Measurements from ENCODE around the gene KIF26B.
A peak's percentile ranks its signal among the peaks of the same experiment; 100 is the strongest.

Gene KIF26B

DNA sequence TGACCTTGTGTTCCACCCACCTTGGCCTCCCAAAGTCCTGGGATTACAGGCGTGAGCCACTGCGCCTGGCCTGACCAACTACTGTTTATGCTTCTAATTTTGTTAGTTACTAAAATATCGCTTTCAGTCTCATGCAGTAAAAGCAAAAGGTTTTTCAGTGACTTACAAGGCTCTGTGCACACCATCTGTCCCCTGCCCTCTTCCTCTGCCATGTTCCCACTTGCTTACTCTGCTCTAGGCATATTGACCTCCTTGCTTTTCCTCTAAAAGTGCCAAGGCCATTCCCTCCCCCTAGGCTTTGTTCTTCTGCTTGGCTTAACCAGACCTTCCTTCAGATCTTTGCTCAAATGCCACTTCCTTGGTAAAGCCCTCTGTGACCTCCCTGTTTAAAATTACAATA, 276.9 kb downstream of the KIF26B start:
- no peak for DNase-seq (ENCODE audit: low read depth)

DNA sequence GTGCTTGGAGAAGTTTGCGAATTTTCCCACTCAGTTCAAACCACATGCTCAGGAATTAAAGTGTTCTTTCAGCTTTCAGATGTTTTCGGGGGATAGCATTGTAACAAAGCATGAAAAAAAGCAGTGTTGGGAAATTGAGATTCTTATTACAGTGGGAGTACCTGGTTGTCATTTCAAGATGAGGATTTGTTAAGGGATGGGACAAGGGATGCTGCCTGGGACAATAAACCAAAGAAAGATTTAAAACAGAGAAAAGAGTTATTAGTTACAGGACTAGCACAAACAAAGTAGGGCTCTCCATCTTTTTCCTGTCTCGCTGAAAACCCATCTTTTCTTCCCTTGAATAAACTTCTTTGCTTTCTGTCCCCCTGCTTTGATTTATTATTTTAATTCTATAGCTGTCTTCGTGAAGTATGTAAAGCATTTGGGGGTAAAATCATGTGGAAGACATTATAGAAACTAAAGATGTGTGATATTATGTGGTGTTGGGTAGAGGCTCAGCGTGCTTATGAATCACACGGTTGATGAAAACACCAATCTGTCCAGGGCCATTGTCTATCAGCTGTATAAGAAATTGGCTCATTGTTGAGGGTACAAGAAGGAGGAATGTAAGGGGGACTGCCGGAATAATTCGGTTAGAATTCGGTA, 277.6 kb downstream of the KIF26B start:
- no peak for DNase-seq (ENCODE audit: low read depth)

DNA sequence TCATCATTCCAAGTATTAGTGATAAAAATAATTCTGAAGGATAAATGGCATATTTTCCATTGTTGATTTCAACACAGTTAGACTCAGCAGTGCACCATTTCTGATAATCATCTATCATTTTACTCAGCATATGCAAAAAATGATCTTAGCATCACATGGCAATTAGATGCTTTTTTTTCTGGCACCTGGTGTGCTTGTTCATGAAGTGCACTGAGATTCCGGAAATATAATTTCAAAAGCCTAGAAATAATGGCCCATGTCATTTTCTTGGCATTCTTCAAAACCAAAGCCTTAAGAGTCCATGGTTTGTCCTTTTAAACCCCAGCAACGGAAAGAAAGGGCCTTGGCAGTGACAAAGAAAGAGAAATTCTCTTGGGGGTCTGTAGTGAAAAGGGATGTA, 278.8 kb downstream of the KIF26B start:
- DNase-seq (ENCODE audit: low read depth), result no peak

DNA sequence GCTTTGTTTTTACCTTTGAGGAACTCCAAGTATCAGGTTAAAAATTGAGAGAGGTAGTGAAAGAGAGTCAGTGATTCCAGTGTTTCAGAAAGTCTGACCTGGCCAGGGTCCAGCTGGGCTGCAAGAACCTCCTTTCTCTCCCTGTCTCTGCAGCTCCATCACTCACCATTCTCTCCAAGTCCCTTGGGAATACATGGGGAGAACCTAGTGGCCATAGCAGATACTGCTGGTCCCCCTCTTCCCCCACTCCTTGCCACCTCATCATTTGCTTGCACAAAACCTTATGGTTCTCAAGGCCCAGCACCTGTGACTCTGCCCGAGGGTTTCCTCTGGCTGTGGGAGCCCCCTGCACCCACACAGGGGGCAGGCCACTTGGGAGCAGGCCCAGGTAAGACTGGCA, 279.5 kb downstream of the KIF26B start:
- DNase-seq (ENCODE audit: low read depth), result no peak

DNA sequence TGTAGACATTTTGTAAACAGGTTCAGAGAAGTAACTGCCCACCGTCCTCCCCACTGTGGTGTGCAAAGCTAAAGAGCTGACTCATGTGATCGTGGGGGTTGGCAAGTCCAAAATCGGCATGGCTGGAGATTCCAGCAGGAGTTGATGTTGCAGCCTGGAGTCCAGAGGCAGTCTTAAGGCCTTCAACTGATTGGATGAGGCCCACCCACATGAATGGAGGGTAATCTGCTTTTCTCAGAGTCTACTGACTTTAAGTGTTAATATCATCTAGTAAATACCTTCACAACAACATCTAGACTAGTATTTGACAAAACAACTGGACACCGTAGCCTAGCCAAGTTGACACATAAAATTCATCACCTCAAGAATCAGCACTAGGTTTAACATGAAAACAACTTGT, 281.6 kb downstream of the KIF26B start:
- no peak for DNase-seq (ENCODE audit: low read depth)

DNA sequence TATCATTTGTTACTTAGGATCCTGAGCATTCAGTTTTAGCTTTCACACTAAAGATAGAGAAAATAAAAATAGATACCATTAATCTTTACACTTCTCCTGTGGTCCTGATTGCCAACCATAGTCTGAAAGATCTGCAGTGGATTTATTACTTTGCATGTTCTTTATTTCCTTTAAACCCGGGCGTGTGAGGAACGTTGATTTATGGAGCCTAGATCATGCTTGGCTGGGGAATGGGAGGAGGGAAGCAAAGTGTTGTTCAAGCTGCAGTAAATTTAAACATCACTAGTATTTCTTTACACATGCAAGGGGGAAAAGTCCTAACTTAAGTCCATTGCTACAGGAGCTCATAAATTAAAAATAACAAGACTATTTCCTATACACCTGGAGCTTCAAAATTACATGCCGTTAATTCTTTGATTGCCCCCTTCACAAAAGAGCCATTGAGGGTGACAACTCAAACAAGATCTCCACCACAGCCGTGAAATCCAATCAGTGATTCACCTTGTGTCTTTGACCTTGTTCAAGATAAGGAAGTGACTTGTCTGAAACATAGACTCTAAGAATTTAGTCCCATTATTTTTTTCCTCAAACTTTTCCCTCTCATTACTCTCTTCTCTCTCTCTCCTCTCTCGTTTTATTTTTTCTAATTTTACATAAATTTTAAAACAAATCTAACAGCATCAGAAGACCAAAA, 282.7 kb downstream of the KIF26B start:
- no peak for DNase-seq (ENCODE audit: low read depth)

DNA sequence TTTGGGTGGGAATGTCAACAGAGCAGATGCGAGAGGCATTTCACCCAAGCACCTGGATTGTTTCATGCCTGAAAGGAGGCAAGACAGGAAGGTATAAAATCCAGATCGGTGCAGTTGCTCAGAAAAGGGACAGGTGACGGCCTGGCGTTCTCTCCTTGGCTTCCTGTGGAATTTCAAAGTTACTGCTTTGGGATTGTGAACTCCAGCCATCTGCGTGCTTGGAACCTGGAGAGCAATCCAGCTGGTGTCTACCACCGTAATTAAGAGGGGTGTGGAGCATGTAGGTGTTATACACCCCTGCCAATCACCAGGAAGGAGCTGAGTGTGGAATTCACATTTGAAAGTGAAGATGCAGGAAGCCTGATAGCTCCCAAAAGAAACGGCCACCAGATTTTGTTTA, 286.1 kb downstream of the KIF26B start:
- no peak for DNase-seq (ENCODE audit: low read depth)

DNA sequence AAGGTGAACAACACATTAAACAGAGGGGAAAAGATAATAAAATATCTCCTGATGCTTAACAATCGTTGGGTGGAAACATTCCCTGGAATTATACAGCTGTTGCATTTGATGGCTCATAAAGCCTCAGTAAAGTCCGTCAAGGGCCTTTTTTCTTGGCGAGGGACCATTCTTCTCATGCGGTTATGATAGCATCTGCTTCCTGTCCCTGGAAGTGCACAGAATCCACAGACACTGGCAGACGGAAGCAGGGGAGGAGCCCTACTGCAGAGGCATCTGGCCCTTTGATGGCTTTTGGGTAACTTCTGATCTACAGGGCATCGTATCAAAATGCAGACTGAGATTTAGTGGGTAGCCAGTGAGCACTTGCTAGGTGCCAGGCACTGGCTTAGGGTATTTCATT, 286.9 kb downstream of the KIF26B start:
- peak; percentile 11 for DNase-seq (ENCODE audit: low read depth)

DNA sequence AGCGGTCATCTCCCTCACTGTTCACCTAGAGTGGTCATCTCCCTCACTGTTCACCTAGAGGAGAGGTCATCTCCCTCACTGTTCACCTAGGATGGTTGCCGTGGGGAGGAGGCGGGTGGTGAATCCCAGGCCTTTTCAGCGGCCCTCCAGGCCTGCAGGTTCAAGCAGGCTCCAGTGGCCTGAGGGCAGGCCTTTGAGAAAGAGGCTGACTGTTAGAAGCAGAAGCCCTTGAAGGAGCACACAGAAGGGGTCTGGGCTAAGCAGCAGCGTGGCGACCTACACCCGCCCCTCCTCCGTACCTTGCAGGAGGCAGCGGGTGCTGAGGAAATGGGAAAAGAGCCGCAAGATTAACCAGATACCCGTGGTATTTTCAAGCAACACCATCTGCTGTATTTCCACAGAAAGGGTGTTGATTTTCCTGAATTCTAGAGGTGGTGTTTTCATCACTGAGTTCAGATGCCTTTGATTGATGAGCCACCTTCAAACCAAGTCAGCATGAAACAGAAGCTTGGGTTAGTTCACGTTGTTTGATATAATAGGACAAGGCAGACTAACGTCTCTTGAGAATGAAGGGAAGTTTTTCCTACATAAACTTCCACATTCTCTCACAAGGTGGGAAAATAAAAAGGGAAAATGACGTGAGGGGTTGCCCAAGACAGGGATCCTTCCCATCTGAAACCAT, 289.5 kb downstream of the KIF26B start:
- no peak for DNase-seq (ENCODE audit: low read depth)

DNA sequence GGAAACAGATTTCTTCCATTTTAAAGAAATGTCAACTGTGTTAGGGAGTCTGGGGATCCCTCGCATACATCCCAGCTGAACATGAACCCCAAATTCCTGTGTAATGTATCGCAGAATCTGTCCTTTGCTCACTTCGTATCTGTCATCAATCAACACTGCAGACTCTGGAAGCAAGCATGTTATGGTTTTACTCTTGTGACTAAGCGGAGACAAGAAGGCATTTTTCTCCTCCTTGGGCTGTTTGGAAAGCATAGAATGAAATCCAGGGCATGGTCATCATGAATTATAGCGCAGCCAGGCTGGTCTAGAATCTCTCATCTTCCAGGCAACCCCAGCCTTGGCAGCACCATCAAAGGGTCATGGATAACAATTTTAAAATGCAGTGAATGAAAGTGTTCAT, 290.2 kb downstream of the KIF26B start:
- no peak for DNase-seq (ENCODE audit: low read depth)

DNA sequence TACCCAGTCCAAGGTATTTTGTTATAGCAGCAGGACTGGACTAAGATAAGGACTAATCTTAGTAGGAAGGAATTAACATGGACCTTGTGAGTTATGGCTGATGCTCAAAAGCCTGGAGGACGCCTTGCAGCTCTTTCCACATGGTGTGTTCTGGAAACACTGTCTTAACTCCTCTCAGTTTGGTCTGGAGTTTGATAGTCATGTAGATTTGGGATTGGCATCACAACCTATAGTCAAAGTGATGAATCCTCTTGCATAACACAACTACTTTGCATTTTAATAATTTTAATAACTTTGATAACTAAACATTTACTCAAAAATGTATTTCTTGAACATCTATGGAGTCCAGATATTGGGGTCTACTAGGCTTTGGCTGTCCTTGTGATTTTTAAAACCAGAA, 293.7 kb downstream of the KIF26B start:
- no peak for DNase-seq (ENCODE audit: low read depth)

DNA sequence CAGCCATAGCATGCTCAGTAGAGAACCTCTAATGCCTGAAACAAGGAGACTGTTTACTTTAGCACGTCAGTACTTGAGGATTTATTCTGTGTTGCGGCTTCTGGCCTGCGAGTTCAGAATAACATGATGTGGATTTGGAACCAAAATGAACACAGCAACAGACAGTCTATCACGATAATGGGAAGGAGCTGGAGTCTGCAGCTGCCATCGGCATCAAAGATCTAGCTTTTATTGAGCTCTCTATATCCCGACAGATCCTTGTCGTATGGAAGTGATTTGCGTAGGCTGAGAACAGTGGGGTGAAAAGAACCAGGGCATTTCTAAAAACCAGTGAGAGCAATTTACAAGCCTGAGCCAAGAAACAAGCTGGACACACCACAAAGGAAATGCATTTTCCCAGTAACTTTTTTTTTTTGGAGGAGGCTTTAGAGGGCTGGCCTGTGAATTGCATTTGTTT, 294.2 kb downstream of the KIF26B start:
- peak; percentile 17 for DNase-seq (ENCODE audit: low read depth)

DNA sequence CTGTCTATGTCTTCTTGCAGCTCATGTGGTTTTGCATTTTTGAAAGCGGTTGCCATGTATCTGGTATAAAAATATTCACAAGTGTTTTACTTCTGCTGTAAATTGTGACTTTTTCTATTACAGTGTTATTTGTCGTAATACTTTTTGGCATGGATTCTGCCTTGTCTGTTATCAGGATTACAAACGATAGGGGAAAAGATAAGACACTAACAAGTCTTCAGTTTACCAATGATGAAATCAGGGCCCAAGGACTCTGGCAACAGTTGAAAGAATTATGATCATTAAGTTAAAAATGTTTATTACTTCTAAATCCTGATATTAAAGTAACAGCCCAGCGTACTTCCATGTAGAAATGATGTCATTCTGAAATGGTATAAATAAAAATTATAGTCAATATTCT, 298.8 kb downstream of the KIF26B start:
- DNase-seq (ENCODE audit: low read depth), result no peak

DNA sequence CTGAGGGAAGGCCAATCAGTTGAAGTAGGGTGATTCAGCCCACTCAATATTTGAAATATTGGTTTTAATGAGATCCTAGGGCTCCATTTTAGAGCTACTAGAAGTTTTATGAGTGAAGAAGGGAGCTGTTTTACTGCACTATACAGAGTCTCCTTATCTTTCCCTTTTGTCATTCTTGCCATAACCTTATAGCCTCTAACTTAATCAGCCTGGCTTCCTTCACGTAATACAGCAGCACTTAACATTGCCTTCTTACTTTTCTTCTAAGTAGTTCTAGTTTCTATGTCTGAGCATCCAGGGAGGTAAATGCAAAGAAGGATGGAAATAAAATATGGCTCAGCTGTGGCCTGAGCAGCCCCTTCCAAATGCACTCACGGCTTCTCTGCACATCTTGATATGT, 299.3 kb downstream of the KIF26B start:
- no peak for DNase-seq (ENCODE audit: low read depth)

DNA sequence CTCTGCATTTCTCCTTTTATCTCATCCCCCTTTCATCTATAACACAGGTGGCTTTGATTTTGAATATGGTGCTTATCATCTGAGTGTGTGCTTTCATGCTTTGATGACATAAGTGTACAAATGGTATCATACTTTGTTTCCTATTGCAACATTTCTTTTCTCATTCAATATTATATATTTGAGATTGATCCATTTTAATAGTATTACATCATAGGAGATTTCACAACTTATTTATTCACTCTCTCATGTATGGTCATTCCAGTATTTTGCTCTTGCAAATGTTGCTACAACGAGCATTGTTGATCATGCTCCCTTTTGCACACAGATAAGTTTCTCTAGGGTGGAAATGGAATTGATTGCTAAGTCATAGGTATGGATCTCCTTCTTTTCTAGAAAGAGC, 302.8 kb downstream of the KIF26B start:
- DNase-seq (ENCODE audit: low read depth), result no peak

DNA sequence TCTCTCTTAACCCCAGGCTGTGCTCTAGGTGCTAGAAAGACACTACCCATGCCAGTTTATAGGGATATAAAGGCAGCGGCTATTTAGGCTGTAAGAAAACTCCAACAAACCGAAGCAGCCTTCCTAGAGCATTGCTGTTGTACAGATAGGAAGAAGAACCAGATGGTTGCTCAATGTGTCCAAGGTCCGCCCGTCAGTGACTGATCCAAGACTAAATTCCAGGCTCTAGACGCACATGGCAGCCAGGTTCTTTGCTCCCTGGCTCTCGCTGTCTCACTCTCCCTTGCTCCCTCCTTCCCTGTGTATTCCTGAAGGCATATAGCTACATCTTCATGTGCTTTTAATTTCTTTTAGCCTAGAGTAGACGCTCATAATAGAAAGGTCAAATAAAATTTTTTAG, 303.4 kb downstream of the KIF26B start:
- peak; percentile 17 for DNase-seq (ENCODE audit: low read depth)

DNA sequence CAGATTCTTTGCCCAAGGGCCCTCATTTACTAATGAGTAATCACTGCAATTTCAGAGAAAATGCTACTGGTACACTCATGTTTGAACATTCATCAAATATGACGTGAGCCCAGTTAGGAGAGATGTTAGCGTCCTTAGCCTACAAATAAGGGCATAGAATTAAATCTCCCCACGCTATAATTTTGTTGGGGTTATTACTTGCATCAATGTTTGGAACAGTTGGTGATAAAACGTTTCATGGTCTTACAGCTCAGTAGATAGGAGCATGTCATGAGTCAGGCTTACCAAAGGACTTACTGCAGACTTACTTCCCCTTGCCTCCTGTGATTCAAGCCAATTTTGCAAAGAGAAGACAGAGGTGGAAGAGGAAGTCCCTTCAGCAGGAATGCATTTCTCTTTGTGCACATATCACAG, 304.0 kb downstream of the KIF26B start:
- peak; percentile 21 for DNase-seq (ENCODE audit: low read depth)

DNA sequence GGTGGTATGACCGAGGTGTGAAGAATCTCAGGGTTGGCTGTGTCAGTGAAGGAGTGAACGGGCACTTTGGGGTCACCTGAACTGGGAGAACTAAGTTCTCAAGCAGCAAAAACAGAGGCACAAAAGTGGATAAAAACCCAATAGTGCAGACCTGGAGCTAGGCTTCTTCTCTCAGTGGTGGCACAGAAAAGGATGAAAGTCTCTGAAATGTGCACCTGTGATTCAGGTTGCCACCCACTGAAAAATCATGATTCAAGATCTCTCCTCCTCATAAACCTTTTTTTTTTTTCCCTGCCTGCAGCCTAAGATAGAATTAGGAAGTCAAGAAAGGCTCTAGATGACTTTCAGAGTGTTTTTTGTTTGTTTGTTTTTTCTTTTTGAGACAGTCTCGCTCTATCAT, 304.8 kb downstream of the KIF26B start:
- DNase-seq (ENCODE audit: low read depth), result no peak

DNA sequence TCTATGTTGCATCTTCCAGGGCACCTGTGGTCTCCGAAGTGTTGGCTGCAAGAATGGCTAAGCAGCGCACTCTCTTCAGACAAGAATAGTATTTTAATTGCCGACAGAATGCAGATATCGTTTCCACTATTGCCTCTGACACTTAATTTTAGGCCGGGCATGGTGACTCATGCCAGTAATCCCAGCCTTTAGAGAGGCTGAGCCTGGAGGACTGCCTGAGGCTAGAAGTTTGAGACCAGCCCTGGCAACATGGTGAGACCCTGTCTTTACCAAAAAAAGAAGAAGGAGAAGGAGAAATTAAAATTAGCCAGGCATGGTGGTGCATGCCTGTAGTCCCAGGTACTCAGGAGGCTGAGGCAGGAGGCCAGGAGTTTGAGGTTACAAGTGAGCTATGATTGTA, 306.9 kb downstream of the KIF26B start:
- DNase-seq (ENCODE audit: low read depth), result no peak

DNA sequence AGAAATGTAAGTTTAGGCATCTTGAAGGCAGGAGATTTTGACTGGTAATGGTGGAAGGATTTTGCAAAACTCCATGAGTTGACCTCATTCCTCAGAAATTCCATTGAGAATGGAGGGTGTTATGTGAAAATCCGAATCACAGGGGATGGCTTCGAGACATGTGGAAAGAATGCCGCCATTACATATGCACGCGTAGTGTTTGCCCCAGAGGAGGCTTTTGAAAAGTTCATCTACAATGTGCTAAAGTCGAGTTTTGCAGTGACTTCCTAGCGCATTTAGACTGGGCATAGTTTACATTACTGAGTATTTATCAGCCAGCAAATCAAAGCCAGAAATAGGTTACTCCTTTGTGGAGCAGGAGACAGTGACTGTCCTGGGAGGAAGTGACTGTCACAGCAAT, 307.4 kb downstream of the KIF26B start:
- no peak for DNase-seq (ENCODE audit: low read depth)

DNA sequence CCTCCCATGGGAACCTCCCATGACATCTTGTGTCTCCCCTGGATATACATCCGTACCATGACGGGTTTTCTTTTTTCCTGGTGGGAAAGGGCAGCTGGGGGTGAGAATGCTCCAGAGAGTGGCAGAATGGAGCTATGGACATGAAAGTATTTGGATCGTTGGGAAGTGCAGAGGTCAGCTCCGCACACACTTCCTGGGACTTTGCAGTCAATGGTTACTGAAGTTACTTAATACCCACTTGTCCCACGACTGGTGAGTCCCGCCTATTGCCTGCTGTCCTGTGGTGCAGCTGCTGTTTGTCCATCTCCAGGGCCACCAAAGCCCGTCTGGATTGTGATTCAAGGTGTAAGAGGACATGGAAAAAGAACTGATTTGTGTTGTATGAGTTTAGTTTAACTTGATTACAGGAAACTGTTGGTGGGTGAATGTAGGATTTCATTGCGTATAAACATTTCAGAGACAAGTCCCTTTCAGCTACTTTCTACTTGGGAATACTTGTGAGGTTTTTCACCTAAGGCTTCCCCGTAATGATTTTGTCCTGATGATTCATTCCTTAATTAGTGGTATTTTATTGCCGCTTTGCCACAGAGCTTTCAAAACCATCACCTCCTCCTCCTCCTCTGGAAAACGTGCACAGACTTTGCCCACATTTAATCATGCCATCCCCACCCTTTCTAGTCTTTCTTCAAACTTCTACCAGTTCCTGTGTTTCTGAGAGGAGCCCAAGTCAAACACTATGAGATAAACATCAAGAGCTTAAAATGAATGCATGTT, 308.8 kb downstream of the KIF26B start:
- DNase-seq (ENCODE audit: low read depth), result no peak

DNA sequence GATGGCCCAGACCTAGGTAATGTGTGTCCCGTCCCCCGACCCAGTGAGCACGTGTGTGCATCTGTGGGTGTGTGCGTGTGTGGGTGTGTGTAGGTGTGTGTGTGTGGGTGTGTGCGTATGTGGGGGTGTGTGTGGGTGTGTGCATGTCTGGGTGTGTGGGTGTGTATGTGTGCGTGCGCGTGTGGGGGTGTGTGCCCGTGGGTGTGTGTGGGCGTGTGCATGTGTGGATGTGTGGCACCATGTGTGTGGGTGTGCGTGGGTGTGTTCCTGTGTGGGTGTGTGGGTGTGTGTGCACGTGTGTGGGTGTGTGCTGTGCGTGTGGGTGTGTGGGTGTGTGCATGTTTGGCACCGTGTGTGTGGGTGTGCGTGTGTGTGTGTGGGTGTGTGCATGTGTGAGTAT, 309.5 kb downstream of the KIF26B start:
- DNase-seq (ENCODE audit: low read depth), result no peak

DNA sequence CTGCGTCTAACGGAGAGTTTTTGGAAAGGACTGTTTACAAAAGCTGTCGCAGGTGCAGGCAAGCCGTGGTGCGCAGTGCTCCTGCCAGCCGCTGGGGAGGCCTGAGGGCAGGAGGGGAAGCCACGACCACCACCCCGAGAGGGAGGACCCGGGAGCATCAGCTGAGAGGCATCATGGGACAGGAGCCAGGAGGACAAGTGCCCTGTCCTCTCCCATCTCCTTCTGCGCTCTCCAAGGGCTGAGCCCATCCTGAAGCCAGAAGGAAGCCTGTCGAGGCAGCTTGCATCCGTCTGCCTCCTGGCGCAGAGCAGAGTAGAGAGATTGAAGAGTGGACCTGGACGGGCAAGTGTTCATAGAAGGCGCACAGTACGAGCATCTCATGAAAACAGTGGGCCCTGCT, 310.9 kb downstream of the KIF26B start:
- DNase-seq (ENCODE audit: low read depth), result no peak

Data from GM04503 (cell line).